ENCODE results near the gene USP21. TPM values are rescaled to one million over a fixed set of nuclear protein-coding genes. Genes with fewer than 3 reads are reported as not detected.

USP21 gene
- polyA plus RNA-seq, 3 donors, result 11.0 to 42.8 (median 11.3) TPM

DNA sequence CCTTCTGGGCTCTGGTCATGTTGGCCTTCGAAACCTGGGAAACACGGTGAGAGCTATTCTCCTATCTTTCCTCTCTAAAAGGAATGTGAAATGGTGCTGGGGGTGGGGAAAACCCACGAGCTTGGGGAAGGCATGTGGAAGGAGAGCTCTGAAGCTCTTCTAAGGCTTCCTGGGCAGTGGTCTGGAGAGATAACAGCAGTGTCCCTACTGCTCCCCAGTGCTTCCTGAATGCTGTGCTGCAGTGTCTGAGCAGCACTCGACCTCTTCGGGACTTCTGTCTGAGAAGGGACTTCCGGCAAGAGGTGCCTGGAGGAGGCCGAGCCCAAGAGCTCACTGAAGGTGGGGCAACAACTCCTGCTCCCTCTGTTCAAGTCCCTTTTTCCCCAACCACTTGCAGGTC, 2.8 kb downstream of the USP21 start:
- WGBS (ENCODE audit: insufficient coverage), result 95% methylated on average over 3 of the region's 7 CpGs
- TF ChIP-seq, protein P1, sequence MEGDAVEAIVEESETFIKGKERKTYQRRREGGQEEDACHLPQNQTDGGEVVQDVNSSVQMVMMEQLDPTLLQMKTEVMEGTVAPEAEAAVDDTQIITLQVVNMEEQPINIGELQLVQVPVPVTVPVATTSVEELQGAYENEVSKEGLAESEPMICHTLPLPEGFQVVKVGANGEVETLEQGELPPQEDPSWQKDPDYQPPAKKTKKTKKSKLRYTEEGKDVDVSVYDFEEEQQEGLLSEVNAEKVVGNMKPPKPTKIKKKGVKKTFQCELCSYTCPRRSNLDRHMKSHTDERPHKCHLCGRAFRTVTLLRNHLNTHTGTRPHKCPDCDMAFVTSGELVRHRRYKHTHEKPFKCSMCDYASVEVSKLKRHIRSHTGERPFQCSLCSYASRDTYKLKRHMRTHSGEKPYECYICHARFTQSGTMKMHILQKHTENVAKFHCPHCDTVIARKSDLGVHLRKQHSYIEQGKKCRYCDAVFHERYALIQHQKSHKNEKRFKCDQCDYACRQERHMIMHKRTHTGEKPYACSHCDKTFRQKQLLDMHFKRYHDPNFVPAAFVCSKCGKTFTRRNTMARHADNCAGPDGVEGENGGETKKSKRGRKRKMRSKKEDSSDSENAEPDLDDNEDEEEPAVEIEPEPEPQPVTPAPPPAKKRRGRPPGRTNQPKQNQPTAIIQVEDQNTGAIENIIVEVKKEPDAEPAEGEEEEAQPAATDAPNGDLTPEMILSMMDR (IDR thresholded peaks at IDR 0.05), result no peak

DNA sequence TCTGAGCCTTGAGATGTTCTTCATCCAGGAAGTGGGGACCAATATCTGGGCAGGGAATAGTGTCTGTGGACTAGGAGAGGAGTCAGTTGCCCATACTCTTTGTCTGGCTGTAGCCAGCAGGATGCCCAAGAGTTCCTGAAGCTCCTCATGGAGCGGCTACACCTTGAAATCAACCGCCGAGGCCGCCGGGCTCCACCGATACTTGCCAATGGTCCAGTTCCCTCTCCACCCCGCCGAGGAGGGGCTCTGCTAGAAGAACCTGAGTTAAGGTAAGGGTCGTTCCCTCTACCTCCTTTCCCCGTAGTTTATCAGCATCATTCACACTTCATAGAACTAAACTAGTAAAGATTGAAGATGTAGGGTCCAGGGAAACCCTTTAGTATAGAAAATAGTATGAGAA, 3.5 kb downstream of the USP21 start:
- peaks cover 38 to 55% of the 10 kb centered on the region in 2 donors for H3K36me3 Mint-ChIP-seq
- WGBS (ENCODE audit: insufficient coverage), result 100% methylated on average over 1 of the region's 10 CpGs
- peaks cover 54% of the 10 kb centered on the region for H3K4me1 Mint-ChIP-seq
- Histone ChIP-seq H3K36me3 (replicated peaks in 1 of 2; ENCODE audit: control insufficient read depth in 1 of 2, insufficient read depth in 2 of 2, low read length in 2 of 2) (peaks cover 28 to 51% of the 10 kb centered on the region in 2 donors), H4K20me1 (ENCODE audit: insufficient read depth, low read length) (no peaks in the 10 kb centered on the region), H3K27me3 (ENCODE audit: control insufficient read depth in 2 of 2, insufficient read depth in 2 of 2, low read length in 2 of 2) (no peaks in the 10 kb centered on the region), H3K4me3 (replicated peaks in 1 of 3; ENCODE audit: low read depth in 2 of 3, low read length in 3 of 3) (no peak overlapping the region), H3K79me2 (ENCODE audit: insufficient read depth, low read length) (peaks cover 20% of the 10 kb centered on the region), H3K9ac (ENCODE audit: insufficient read depth, low read length, poor library complexity, severe bottlenecking) (no peak overlapping the region), H2AFZ (ENCODE audit: insufficient read depth, low read depth, low read length, poor library complexity, severe bottlenecking) (no peak overlapping the region), H3K4me2 (replicated peaks; ENCODE audit: extremely low read depth, low read length, poor library complexity, severe bottlenecking) (no peak overlapping the region), H3K4me1 (ENCODE audit: control insufficient read depth in 1 of 2, insufficient read depth in 2 of 2, low read length in 2 of 2) (peaks cover 34 to 52% of the 10 kb centered on the region in 2 donors), H3K27ac (ENCODE audit: low read depth in 1 of 2, low read length in 2 of 2) (peak overlapping the region in 1 of 2 donors; percentile 32), H3K9me3 (replicated peaks in 1 of 2; ENCODE audit: control insufficient read depth in 1 of 2, insufficient read depth in 1 of 2, low read length in 2 of 2) (no peaks in the 10 kb centered on the region)
- DNase-seq, result no peak
- peak overlapping the region in 3 of 7 donors; percentile 17 to 31 (median 25) for H3K27ac Mint-ChIP-seq
- TF ChIP-seq, protein P1 (IDR thresholded peaks at IDR 0.05), result no peak
- H3K9me3 Mint-ChIP-seq, result no peaks in the 10 kb centered on the region
- H3K4me3 Mint-ChIP-seq, result no peak overlapping the region
- peaks cover 0 to 2% (median 0%) of the 10 kb centered on the region in 3 donors for H3K27me3 Mint-ChIP-seq (ENCODE audit: low read depth in 3 of 3)
- intact Hi-C loops (cut with micrococcal nuclease), result no loop called here

More for the DNA sequence above, 2.8 kb downstream of the USP21 start:
- peaks cover 20% of the 10 kb centered on the region for H3K79me2 ChIP-seq (ENCODE audit: insufficient read depth, low read length)
- Mint-ChIP-seq H3K4me1 (peaks cover 49% of the 10 kb centered on the region), H3K27me3 (ENCODE audit: low read depth in 3 of 3) (peaks cover 0 to 1% (median 0%) of the 10 kb centered on the region in 3 donors), H3K9me3 (no peaks in the 10 kb centered on the region), H3K36me3 (peaks cover 45 to 61% of the 10 kb centered on the region in 2 donors), H3K4me3 (no peak overlapping the region), H3K27ac (peak overlapping the region in 2 of 7 donors; percentile 15 to 38)
- peaks cover 36 to 59% of the 10 kb centered on the region in 2 donors for H3K36me3 ChIP-seq (replicated peaks in 1 of 2; ENCODE audit: control insufficient read depth in 1 of 2, insufficient read depth in 2 of 2, low read length in 2 of 2)
- intact Hi-C loops (cut with micrococcal nuclease), result no loop called here
- H3K4me3 ChIP-seq (replicated peaks in 1 of 3; ENCODE audit: low read depth in 2 of 3, low read length in 3 of 3), result no peak overlapping the region
- no peak for DNase-seq
- no peak overlapping the region for H2AFZ ChIP-seq (ENCODE audit: insufficient read depth, low read depth, low read length, poor library complexity, severe bottlenecking)
- no peaks in the 10 kb centered on the region for H4K20me1 ChIP-seq (ENCODE audit: insufficient read depth, low read length)
- peak overlapping the region in 1 of 2 donors; percentile 32 for H3K27ac ChIP-seq (ENCODE audit: low read depth in 1 of 2, low read length in 2 of 2)
- no peak overlapping the region for H3K9ac ChIP-seq (ENCODE audit: insufficient read depth, low read length, poor library complexity, severe bottlenecking)
- H3K4me2 ChIP-seq (replicated peaks; ENCODE audit: extremely low read depth, low read length, poor library complexity, severe bottlenecking), result no peak overlapping the region
- peaks cover 30 to 48% of the 10 kb centered on the region in 2 donors for H3K4me1 ChIP-seq (ENCODE audit: control insufficient read depth in 1 of 2, insufficient read depth in 2 of 2, low read length in 2 of 2)
- no peaks in the 10 kb centered on the region for H3K9me3 ChIP-seq (replicated peaks in 1 of 2; ENCODE audit: control insufficient read depth in 1 of 2, insufficient read depth in 1 of 2, low read length in 2 of 2)
- no peaks in the 10 kb centered on the region for H3K27me3 ChIP-seq (ENCODE audit: control insufficient read depth in 2 of 2, insufficient read depth in 2 of 2, low read length in 2 of 2)

All from CD14-positive monocyte (primary cell).